Effector memory CD8-positive, alpha-beta T cell (primary cell): ENCODE results near the gene IRF9.

Source experiments
- ATAC-seq: fragments of 150-1000 bp; cut with Tn5 transposase; replicated peaks from 2 replicates; pipeline ENCODE4 v1.10.0; 2021; ENCODE audit warnings: mild to moderate bottlenecking, moderate library complexity
- DNase-seq, 3 experiments: peaks; one replicate each; pipeline ENCODE4 v3.0.0; 2021
- H3K27ac Mint-ChIP-seq, 2 donors: one replicate each; pipeline ENCODE4 v1.8.0; 2022; ENCODE audit warnings: mild to moderate bottlenecking in 2 of 2, mixed read lengths in 2 of 2, moderate library complexity in 2 of 2
- H3K27me3 Mint-ChIP-seq, 2 donors: one replicate each; pipeline ENCODE4 v1.8.0; 2022; ENCODE audit warnings: mixed read lengths in 2 of 2
- H3K36me3 Mint-ChIP-seq: one replicate; pipeline ENCODE4 v1.8.0; 2022; ENCODE audit warnings: mild to moderate bottlenecking, moderate library complexity, mixed read lengths; ENCODE audit not compliant: insufficient read depth
- H3K4me1 Mint-ChIP-seq, 2 donors: one replicate each; pipeline ENCODE4 v1.8.0; 2022; ENCODE audit warnings: low read depth in 2 of 2, mixed read lengths in 2 of 2
- H3K4me3 Mint-ChIP-seq, 2 donors: one replicate each; pipeline ENCODE4 v1.8.0; 2022; ENCODE audit warnings: mild to moderate bottlenecking in 2 of 2, mixed read lengths in 2 of 2, moderate library complexity in 2 of 2
- H3K9me3 Mint-ChIP-seq, 2 donors: one replicate each; pipeline ENCODE4 v1.8.0; 2022; ENCODE audit warnings: mixed read lengths in 2 of 2
- total RNA-seq, 9 experiments: gene quantifications; one replicate each; lab custom pipeline; 2026; lab: John Stamatoyannopoulos, UW

IRF9 gene
- total RNA-seq: 16.2 to 52.1 (median 26.0) reads per million in 9 experiments

GRCh38 chr14:24160850-24161804 is at the start of gene IRF9:
TSS of gene IRF9 (plus strand) at chr14:24161265. CDS start at chr14:24162145, 880 bp downstream.
- H3K27ac Mint-ChIP-seq: peak within 1 kb of the TSS; percentile 96 to 97
- H3K4me1 Mint-ChIP-seq: peaks cover 40 to 42% of the 10 kb centered on the region in 2 donors
- peaks cover 97% of the 10 kb centered on the region for H3K36me3 Mint-ChIP-seq
- H3K27me3 Mint-ChIP-seq: no peaks in the 10 kb centered on the region
- no peaks in the 10 kb centered on the region for H3K9me3 Mint-ChIP-seq
- peak; percentile 97 to 98 (median 97) for DNase-seq
- peak within 1 kb of the TSS; percentile 93 to 96 for H3K4me3 Mint-ChIP-seq
- ATAC-seq: peak; percentile 90

GRCh38 chr14:24113379-24113800 is 47.7 kb upstream of the IRF9 start:
- peak overlapping the region; percentile 94 to 99 for H3K4me3 Mint-ChIP-seq

GRCh38 chr14:24113801-24114531 is 47.1 kb upstream of the IRF9 start:
- H3K4me3 Mint-ChIP-seq: peak overlapping the region; percentile 94 to 99
- DNase-seq (peak in 2 of 3 experiments; percentile 70 to 73), ATAC-seq (peak; percentile 31)
- peaks cover 51% of the 10 kb centered on the region for H3K36me3 Mint-ChIP-seq
- H3K27ac Mint-ChIP-seq: peak overlapping the region; percentile 99
- H3K4me1 Mint-ChIP-seq: peaks cover 21 to 23% of the 10 kb centered on the region in 2 donors
- no peaks in the 10 kb centered on the region for H3K9me3 Mint-ChIP-seq
- no peaks in the 10 kb centered on the region for H3K27me3 Mint-ChIP-seq

More at GRCh38 chr14:24113379-24113800, 47.7 kb upstream of the IRF9 start:
- no peak for ATAC-seq
- DNase-seq: no peak
- Mint-ChIP-seq H3K27ac (peak overlapping the region; percentile 99), H3K36me3 (peaks cover 45% of the 10 kb centered on the region), H3K4me1 (peaks cover 26 to 27% of the 10 kb centered on the region in 2 donors), H3K27me3 (no peaks in the 10 kb centered on the region), H3K9me3 (no peaks in the 10 kb centered on the region)

GRCh38 chr14:24114532-24115421 is 46.3 kb upstream of the IRF9 start, which contains the start of the genes DCAF11 and NRL:
TSS of gene DCAF11 (plus strand) at chr14:24114777. CDS start at chr14:24115595, 818 bp downstream.
TSS of gene NRL (minus strand) at chr14:24114949. CDS start at chr14:24082848, 32,101 bp downstream.
- peaks cover 19 to 22% of the 10 kb centered on the region in 2 donors for H3K4me1 Mint-ChIP-seq
- H3K36me3 Mint-ChIP-seq: peaks cover 59% of the 10 kb centered on the region
- no peaks in the 10 kb centered on the region for H3K27me3 Mint-ChIP-seq
- DNase-seq: peak; percentile 98
- peak within 1 kb of the TSS; percentile 99 for H3K27ac Mint-ChIP-seq
- no peaks in the 10 kb centered on the region for H3K9me3 Mint-ChIP-seq
- H3K4me3 Mint-ChIP-seq: peak within 1 kb of the TSS; percentile 94 to 99
- ATAC-seq: peak; percentile 82

GRCh38 chr14:24115422-24116127 is 45.5 kb upstream of the IRF9 start:
- Mint-ChIP-seq H3K9me3 (no peaks in the 10 kb centered on the region), H3K36me3 (peaks cover 65% of the 10 kb centered on the region), H3K27ac (peak overlapping the region; percentile 99), H3K4me1 (peaks cover 19 to 22% of the 10 kb centered on the region in 2 donors), H3K27me3 (no peaks in the 10 kb centered on the region), H3K4me3 (peak overlapping the region; percentile 94 to 99)
- DNase-seq (no peak), ATAC-seq (no peak)

GRCh38 chr14:24116128-24116814 is 44.8 kb upstream of the IRF9 start:
- H3K4me3 Mint-ChIP-seq: peak overlapping the region; percentile 94 to 99
- DNase-seq (no peak), ATAC-seq (no peak)
- no peaks in the 10 kb centered on the region for H3K27me3 Mint-ChIP-seq
- peaks cover 19 to 22% of the 10 kb centered on the region in 2 donors for H3K4me1 Mint-ChIP-seq
- H3K36me3 Mint-ChIP-seq: peaks cover 72% of the 10 kb centered on the region
- H3K9me3 Mint-ChIP-seq: no peaks in the 10 kb centered on the region
- peak overlapping the region; percentile 99 for H3K27ac Mint-ChIP-seq

GRCh38 chr14:24117179-24117578 is 43.9 kb upstream of the IRF9 start:
- Mint-ChIP-seq H3K36me3 (peaks cover 81% of the 10 kb centered on the region), H3K9me3 (no peaks in the 10 kb centered on the region), H3K27ac (no peak overlapping the region), H3K4me1 (peaks cover 19 to 22% of the 10 kb centered on the region in 2 donors), H3K27me3 (no peaks in the 10 kb centered on the region), H3K4me3 (peak overlapping the region in 1 of 2 donors; percentile 1)
- no peak for DNase-seq
- no peak for ATAC-seq

GRCh38 chr14:24119691-24120090 is 41.4 kb upstream of the IRF9 start:
- peaks cover 91% of the 10 kb centered on the region for H3K36me3 Mint-ChIP-seq
- DNase-seq (no peak), ATAC-seq (no peak)
- H3K4me3 Mint-ChIP-seq: no peak overlapping the region
- peaks cover 19 to 22% of the 10 kb centered on the region in 2 donors for H3K4me1 Mint-ChIP-seq
- no peaks in the 10 kb centered on the region for H3K27me3 Mint-ChIP-seq
- peak overlapping the region in 1 of 2 donors; percentile 58 for H3K27ac Mint-ChIP-seq
- no peaks in the 10 kb centered on the region for H3K9me3 Mint-ChIP-seq

GRCh38 chr14:24121210-24121609 is 39.9 kb upstream of the IRF9 start:
- Mint-ChIP-seq H3K27ac (no peak overlapping the region), H3K4me1 (peaks cover 7 to 9% of the 10 kb centered on the region in 2 donors), H3K36me3 (peaks cover 85% of the 10 kb centered on the region), H3K4me3 (no peak overlapping the region), H3K9me3 (no peaks in the 10 kb centered on the region), H3K27me3 (no peaks in the 10 kb centered on the region)
- ATAC-seq (no peak), DNase-seq (no peak)

GRCh38 chr14:24122416-24122815 is 38.6 kb upstream of the IRF9 start:
- Mint-ChIP-seq H3K9me3 (no peaks in the 10 kb centered on the region), H3K4me3 (no peak overlapping the region), H3K36me3 (peaks cover 73% of the 10 kb centered on the region), H3K27ac (peak overlapping the region in 1 of 2 donors; percentile 61), H3K4me1 (peaks cover 0 to 3% of the 10 kb centered on the region in 2 donors), H3K27me3 (no peaks in the 10 kb centered on the region)
- DNase-seq (no peak), ATAC-seq (no peak)

- no peak for DNase-seq
- Mint-ChIP-seq H3K27me3 (no peaks in the 10 kb centered on the region), H3K4me3 (no peak overlapping the region), H3K9me3 (no peaks in the 10 kb centered on the region), H3K36me3 (peaks cover 68% of the 10 kb centered on the region), H3K27ac (peak overlapping the region in 1 of 2 donors; percentile 61), H3K4me1 (peaks cover 0 to 3% of the 10 kb centered on the region in 2 donors)
- no peak for ATAC-seq
Observed at GRCh38 chr14:24122898-24123297, 38.2 kb upstream of the IRF9 start.
